Stimulated activated CD4-positive, alpha-beta T cell treated with anti-CD3 and anti-CD28 coated beads, TNF-alpha, amount 100 ng/mL, for 1 hour (primary cell): ENCODE measurements around the gene DAGLA.
A peak's percentile ranks its signal among the peaks of the same experiment; 100 is the strongest.

Experiments used
- DNase-seq, 3 donors: peaks; one replicate each; pipeline ENCODE4 v3.0.0-alpha.2; 2020; ENCODE audit warnings: low read depth in 3 of 3, low spot score in 1 of 3

The DAGLA gene

GRCh38 chr11:61690706-61691379 is 10.7 kb downstream of the DAGLA start:
- no peak for DNase-seq

GRCh38 chr11:61691380-61692156 is 11.4 kb downstream of the DAGLA start:
- DNase-seq = no peak

- no peak for DNase-seq
Measured at GRCh38 chr11:61693922-61694601, 13.9 kb downstream of the DAGLA start.

- DNase-seq = no peak
Measured at GRCh38 chr11:61694602-61694939, 14.4 kb downstream of the DAGLA start.

- DNase-seq = no peak
Measured at GRCh38 chr11:61694946-61695706, 14.9 kb downstream of the DAGLA start.

GRCh38 chr11:61695917-61696316 is 15.7 kb downstream of the DAGLA start:
- DNase-seq = peak; percentile 82 to 85 (median 84)

GRCh38 chr11:61696602-61697001 is 16.4 kb downstream of the DAGLA start:
- no peak for DNase-seq

- DNase-seq = no peak
Measured at GRCh38 chr11:61697078-61697502, 16.9 kb downstream of the DAGLA start.

- DNase-seq = no peak
Measured at GRCh38 chr11:61697764-61698163, 17.6 kb downstream of the DAGLA start.

- no peak for DNase-seq
Measured at GRCh38 chr11:61698173-61698948, 18.2 kb downstream of the DAGLA start.

GRCh38 chr11:61699737-61700160 is 19.6 kb downstream of the DAGLA start:
- no peak for DNase-seq

- DNase-seq = no peak
Measured at GRCh38 chr11:61700212-61700611, 20.0 kb downstream of the DAGLA start.

GRCh38 chr11:61700720-61701119 is 20.5 kb downstream of the DAGLA start:
- DNase-seq = no peak

GRCh38 chr11:61701242-61701886 is 21.2 kb downstream of the DAGLA start:
- DNase-seq = no peak

GRCh38 chr11:61702701-61703312 is 22.6 kb downstream of the DAGLA start:
- no peak for DNase-seq

GRCh38 chr11:61704838-61705237 is 24.6 kb downstream of the DAGLA start:
- DNase-seq = no peak

GRCh38 chr11:61706452-61707400 is 26.5 kb downstream of the DAGLA start:
- no peak for DNase-seq

GRCh38 chr11:61707574-61707973 is 27.4 kb downstream of the DAGLA start:
- no peak for DNase-seq

- no peak for DNase-seq
Measured at GRCh38 chr11:61709110-61709509, 28.9 kb downstream of the DAGLA start.
